Measurements from ENCODE around the gene ZDHHC8.

The ZDHHC8 gene, protein sequence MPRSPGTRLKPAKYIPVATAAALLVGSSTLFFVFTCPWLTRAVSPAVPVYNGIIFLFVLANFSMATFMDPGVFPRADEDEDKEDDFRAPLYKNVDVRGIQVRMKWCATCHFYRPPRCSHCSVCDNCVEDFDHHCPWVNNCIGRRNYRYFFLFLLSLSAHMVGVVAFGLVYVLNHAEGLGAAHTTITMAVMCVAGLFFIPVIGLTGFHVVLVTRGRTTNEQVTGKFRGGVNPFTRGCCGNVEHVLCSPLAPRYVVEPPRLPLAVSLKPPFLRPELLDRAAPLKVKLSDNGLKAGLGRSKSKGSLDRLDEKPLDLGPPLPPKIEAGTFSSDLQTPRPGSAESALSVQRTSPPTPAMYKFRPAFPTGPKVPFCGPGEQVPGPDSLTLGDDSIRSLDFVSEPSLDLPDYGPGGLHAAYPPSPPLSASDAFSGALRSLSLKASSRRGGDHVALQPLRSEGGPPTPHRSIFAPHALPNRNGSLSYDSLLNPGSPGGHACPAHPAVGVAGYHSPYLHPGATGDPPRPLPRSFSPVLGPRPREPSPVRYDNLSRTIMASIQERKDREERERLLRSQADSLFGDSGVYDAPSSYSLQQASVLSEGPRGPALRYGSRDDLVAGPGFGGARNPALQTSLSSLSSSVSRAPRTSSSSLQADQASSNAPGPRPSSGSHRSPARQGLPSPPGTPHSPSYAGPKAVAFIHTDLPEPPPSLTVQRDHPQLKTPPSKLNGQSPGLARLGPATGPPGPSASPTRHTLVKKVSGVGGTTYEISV

DNA sequence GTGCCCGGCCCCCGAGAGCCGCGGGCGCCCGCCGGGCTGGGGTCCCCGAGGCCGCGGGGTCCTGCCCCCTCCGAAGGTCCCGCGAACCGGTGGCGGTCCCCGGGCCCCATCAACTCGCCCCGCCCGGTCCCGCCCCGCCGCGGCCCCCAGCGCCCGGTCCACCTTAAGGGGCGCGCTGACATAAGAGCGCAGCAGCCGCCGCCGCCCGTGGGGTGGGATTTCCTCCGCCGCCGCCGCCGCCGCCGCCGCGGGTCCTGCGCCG, at the start of gene ZDHHC8:
ZDHHC8 (plus strand) TSS at position 208 of the 262 bp plus-strand sequence. CDS start 144 bp downstream, outside the sequence.
- DNase-seq, result no peak

DNA sequence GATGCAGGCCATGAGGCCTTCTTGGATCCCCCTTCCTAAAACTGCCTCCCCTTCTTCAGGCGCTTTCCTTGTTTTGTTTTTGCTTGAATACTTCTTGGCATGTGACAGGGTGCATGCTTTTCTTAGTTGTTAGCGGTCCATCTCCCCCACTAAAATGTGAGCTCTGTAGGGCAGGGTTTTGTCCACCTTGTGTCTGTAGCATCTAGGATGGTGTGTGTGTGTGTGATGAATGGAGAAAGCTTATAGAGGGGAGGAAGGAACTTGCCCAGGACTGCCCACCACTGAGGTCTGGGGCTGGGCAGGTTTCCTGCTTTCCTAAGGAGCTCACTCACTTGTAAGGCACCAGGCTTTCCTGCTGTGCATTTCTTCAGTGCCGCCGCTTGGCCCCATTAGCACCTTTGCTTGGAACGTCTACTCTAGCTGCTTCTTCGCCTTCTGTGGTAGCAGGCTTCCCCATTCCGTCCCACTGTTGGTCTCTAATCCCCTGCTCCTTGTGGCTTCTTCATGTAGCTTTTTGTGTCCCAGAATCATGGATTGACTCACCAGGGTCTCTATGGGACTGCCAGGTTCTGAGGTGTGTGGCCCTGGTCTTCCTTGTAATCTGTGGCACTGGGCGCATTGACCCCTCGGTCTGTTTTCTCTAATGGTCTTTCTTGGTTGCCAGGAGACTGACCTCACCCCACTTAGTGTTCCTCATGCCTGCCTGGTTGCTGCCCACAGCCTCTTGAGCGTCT, 48.3 kb upstream of the ZDHHC8 start:
- DNase-seq, result no peak

DNA sequence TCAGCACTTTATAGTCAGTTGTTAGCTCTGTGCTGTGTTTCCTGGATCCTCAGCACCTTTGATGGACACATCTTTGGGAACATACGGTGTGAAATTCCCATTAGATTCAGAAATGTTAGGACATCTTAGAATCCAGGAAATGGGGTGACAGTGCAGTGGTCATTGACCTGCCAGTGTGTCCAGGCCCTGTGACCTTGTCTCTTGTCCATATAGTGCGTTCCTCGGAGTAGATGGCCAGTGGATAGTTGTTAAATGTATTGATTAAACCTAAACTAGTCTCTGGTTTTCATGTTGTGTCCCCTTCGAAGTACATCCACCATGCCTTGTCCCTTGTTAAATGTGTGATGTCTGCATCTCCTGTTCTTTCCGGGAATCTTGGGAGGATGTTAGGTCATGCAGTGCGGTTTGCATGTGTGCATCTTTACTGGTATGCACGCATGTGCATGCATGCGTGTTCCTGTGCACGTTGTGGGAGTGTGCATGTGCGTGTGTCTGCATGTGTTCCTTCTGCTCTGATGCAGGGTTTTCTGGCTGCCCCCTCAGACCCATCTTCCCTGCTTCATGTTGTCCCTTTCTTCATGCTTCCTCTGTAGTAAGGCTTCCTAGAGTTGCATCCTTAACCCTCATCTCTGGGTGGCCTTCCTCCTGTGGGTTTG, 47.6 kb upstream of the ZDHHC8 start:
- no peak for DNase-seq

DNA sequence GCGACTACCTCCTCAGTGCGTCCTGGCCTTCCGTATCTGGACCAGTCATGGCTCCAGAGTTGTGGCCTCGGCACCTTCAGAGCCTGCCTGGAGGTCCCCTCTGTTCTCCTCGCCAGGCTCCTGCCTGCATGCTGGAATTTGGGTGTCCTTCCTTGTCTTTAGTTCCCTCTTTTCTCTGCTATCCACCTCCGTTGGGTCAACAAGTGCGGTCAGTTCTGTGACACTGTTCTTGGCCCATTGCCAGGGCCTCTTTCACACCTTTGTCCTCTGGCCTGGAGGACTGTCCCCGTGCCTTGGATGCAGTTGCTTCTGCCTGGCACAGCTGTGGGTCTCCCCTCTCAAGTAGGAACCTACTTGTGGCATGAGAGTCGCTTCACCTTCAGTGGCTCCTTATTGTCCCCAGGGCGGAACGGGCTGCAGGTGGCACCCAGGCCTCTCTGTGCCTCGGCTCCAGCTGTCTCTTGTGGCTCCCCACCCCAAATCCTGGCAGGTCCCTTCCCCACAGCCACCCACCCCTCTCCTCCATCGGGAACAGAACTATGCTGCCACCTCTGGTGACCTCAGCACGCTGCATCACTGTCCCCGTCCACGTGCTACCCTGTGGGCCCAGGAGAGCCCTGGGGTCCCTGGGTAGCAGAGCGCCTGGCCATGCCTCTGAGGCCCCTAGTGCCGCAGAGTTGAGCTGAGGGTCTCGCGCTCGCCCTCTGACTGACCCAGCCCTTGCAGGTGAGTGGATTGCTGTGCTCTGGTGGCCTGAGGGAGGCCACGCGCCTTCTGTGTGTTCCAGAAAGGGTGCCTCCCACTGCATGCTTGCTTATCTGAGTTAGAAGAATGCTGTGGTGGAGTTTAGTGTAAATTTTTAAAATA, 46.8 kb upstream of the ZDHHC8 start:
- DNase-seq, result no peak

DNA sequence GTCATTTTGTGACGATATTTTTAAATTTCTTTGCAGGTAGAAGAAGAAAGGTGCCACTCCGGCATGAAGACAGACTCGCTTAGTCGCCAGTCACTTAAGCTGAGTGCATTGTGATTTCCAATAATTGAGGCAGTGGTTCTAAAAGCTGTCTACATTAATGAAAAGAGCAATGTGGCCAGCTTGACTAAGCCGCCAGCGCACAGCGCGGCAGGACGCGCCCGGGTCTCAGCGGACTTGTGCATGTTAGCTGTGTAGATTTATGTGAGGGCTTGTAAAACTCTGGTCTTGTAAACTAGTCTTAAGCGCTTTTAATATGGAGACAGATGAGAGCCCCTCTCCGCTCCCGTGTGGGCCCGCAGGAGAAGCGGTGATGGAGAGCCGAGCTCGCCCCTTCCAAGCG, 46.0 kb upstream of the ZDHHC8 start:
- DNase-seq, result no peak

DNA sequence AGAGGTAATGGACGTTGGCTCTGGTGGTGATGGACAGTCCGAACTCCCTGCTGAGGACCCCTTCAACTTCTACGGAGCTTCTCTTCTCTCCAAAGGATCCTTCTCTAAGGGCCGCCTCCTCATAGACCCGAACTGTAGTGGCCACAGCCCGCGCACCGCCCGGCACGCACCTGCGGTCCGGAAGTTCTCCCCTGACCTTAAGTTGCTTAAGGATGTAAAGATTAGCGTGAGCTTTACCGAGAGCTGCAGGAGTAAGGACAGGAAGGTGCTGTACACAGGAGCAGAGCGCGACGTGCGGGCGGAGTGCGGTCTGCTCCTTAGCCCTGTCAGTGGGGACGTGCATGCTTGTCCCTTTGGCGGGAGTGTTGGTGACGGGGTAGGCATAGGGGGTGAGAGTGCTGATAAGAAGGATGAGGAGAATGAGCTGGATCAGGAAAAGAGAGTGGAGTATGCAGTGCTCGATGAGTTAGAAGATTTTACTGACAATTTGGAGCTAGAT, 45.5 kb upstream of the ZDHHC8 start:
- DNase-seq, result no peak

DNA sequence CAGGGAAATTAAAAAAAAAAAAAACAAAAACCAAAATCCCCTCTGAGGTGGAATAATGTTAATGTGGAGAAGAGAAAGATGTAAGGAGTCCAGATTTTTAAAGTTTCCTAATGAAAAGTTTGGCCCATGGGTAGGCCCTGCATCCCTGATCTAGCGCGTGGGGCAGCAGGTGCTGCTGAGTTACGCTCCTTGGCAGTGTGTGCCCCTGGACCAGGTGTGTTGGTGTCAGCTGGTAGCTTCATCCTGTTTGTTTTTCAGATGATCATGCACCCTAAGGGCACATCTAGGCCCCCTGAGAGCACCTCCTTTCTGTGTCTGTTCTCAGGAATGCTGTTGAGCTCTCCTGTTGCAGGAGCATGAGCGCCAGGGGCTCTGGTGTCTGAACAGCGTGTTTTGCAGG, 44.8 kb upstream of the ZDHHC8 start:
- DNase-seq, result no peak

DNA sequence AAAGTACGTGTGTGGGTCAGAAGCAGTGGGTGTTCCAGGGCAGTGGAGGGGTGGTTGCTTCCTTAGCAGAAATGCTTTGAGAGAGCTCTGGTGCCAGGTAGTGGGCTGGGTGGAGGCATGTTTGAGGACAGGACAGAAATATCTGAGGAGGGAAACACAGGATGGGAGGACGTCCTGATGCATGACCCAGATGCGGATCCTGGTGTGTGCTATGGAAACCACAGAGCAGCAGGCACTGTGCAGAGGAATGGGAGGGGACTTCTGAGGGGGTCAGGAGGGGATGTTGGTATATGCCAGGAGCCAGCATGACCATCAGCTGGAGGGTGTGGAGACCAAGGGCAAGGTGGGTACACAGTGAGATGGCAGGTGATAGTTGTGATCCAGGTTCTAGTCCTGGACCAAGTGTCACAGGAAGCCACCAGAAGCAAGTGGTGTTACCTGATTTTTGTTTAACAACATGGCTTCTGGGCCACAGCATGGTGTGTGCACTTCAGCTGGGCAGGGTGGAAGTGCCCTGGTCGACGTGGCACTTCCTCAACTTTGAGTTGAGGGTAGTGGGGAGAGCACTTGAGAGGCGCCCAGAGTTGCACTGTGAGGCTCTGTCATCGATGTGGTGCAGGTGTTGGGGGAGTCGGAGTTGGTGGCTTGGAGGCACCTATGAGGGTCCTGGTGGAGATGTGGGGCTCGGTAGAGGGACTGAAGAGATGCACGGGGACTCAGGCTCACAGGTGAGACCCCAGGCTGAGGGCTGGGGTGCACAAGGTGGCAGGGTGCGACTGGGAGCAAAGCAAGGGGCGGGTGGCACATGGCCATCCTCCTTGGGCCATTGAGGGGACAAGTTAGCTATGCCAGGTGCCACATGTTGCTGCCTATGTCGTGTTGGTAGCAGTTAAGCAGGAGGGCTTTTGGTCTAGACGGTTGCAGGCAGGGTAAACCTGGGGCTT, 44.0 kb upstream of the ZDHHC8 start:
- DNase-seq, result no peak

DNA sequence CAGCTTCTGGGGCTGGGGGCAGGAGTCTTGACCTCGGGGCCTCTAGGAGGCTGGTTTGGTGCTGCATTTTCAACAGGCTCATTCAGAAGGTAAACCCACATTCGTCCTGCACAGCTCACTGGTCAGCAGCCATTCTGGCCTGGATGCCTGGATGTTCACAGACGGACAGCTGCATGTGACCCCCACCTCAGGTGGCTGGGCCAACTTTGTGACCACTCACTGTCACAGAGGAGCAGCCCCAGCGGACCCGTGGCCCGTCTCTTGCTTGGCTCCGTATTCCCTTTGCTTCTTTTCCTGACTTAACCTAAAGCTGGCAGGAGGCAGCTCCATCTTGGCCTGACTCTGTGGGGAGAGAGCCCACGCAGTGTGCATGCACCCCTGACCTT, 43.3 kb upstream of the ZDHHC8 start:
- no peak for DNase-seq

DNA sequence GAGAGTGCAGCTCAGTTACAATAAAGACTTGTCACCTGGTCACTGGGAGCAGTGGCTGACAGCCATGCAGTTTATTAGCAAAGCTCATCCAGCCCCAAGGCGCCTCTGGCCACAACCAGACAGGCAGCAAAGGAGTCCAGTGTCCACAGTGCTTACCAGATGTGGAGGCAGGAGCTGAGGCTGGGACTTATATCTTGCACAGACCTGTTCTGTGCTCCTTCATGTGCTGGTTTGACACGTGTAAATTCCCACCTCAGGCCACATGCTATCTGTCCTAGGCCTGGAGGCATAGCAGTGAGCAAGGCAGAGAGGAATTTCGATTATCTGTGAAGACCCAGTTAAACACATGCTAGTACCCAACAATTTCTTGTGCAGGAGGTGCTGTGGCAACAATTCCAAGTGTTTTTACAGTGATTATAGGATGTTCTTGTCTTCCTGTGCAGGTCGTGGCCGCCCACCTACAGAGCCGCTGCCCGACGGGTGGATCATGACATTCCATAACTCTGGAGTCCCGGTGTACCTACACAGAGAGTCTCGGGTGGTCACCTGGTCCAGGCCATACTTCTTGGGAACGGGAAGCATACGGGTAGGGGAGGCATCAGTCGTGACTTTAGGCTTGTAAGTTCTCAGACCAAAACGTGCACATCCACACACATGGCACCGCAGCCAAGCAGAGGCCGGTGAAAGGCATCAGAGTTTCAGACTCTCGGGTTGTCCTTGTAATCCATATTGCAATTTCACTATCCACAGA, 42.2 kb upstream of the ZDHHC8 start:
- DNase-seq, result no peak

DNA sequence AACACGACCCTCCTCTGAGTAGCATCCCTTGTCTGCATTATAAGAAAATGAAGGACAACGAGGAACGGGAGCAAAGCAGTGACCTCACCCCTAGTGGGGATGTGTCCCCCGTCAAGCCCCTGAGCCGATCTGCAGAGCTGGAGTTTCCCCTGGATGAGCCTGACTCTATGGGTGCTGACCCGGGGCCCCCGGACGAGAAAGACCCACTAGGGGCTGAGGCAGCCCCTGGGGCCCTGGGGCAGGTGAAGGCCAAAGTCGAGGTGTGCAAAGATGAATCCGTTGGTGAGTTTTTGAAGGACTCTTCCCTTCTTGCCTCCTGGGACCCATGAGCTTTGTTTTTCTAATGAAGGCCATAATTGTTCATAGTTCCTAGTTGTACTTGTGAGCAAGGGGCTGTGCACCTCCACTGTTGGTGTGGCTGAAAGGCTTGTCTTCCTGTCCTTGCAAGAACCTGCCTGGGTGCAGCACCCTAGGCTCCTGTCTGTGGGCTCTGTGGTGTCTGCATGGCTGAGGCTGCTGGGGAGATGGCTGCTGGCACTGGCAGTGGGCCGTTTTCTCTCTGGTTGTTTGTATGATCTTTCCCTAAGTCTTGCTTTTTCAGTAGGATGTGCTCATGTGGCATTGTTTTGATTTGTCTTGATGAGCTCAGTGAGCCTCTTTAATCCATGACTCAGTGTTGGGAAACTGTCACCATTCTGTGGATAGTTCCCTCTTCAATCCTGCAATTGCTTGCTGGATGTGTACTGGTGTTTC, 41.5 kb upstream of the ZDHHC8 start:
- DNase-seq, result no peak

DNA sequence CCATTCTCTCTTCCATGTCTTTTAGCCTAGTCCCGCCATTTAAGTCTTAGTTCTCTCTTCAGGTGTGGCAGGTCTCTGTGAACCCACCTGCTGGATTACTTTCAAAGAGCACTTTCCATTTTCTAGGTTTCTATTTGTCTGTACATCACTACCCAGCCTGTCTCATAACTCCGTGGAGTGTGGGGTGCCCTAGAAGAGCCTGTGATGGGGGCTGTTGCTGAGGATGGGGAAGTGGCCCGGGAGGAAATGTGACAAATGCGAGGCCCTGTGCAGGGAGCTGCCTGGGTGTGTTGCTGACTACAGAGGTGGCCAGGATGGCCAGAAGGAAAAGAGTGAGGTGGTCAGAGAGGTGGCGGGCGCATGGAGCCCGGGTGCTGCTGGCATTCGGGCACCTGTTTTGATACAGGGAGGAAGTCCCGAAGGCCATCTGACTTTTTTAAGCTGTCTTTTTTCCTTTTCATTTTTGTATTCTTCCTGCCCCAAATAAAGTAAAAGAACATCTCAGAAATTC, 40.8 kb upstream of the ZDHHC8 start:
- DNase-seq, result no peak

DNA sequence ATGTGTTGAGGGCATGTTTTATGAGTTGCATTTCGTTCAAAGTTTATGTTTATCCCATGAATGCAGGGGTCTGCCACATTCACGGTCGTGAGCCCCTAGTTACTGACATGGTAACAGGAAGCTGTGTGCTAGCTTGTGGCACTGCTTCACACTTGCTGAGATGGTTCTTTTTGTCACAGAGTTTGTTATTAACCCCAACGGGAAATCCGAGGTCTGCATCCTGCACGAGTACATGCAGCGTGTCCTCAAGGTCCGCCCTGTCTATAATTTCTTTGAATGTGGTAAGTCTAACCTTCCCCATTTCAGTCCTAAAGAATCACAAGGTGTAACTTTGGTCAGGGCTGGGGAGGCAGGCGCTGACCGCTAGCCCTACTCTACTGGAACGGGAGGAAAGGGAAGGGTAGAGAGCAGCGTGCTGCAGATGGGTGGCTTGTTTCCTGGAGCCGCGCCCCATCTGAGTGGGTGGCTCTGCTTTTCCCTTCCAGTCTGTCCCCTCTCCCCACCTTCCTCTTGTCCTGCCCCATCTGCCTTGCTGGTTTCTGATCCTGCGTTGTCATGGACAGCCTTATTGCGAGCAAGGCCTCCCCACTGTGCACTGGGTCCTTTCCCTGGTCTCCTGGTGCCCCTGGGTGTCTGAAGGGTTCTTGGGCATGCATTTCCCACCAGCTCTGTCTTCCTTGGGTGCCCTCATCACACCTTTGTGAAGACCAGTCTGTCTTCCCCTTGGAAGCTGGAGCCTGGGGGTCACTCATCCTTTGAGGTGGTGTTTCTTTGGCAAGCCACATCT, 39.7 kb upstream of the ZDHHC8 start:
- no peak for DNase-seq

DNA sequence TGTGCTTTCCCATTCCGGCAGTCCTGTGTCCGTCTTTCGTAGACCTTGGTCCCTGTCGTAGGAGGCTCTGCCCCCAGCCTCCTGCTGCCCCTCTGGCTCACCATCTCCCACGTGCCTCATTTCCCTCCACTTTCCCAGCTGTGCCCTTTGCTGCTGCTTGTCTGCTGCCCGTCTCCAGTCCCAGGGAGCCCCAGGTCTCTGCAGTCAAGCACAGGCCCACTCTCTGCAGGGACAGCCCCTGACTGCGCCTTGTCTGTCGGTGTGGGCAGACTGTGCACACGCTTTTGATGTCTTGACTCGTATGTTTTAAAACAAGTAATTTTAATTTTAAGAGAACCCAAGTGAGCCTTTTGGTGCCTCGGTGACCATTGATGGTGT, 39.1 kb upstream of the ZDHHC8 start:
- no peak for DNase-seq

DNA sequence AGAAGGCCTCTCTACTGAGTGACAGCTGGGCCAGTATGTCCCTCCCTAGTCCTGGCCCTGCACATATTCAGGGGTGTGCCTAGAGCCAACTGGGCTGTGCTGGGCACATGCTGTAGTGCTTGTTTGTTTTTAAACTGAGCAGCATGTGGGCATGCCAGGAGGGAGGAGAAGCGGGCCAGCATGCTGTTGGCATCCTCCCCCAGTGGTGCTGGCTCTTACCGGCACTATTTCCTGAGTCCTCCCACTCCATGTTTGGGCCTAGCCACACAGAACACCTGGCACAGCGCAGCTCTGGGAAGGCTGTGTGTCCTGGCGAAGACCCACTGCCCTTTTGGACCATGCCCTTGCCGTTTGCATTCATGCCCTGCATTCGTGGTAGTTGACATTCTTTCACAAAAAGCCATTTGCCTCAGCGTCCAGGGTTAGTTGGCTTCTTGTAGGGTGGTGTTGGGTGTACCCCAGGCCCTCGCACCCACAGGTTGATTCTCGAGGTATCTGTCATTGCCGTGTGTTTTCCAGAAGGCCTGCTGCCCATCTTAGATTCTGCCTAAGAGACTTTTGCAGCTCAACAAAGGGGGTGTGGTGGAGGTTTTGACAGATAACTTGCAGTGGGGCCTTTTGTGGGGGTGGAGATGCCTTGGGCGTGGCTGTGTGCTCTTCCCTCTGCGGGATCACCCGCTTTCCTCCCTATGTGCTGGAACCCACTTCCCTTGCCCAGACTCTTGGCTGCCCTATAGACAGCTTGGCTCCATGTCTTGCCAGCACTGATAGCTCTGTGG, 38.0 kb upstream of the ZDHHC8 start:
- no peak for DNase-seq

DNA sequence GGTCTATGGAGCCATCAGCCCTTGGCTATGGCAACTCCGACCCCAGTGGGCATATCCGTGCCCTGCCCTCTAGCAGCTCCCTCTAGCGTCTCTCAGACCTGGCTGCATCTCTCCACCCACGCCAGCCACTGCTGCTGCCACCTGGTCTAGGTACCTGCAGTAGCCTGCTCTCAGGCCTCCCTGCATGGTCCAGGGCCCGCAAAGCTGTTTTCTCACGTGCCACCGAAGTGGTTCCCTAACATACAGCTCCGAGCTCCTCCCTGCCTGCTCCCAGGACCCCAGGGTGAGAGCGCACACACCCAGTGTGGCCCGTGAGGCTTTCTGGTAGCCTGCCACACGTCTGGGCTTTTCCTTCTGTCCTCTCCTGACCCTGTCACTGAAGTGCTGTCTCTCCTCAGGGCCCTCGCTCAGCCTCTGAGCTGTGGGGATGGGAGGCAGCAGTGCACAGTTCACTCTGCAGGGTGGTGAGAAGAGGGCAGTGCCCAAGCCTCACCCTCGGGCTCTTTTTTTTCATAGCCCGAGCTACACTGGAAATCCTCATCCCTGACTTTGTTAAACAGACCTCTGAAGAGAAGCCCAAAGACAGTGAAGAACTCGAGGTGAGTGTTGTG, 37.3 kb upstream of the ZDHHC8 start:
- DNase-seq, result no peak

DNA sequence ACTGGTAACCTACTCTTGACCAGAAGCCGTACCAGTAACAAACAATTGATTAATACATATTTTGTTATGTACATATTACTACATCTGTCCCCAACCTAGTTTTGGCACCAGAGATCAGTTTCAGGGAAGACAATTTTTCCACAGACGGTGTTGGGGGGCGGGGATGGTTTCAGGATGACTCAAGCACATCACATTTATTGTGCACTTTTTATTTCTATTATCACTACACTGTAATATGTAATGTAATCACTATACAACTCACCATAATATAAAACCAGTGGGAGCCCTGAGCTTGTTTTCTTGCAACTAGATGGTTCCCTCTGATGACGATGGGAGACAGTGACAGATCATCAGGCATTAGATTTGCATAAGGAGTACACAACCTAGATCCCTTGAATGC, 36.1 kb upstream of the ZDHHC8 start:
- no peak for DNase-seq
